Esophagus mucosa (tissue), 1 donor: ENCODE results near the gene ATP7B. TPM values are rescaled to one million over a fixed set of nuclear protein-coding genes. Genes with fewer than 3 reads are reported as not detected.
A peak's percentile ranks its signal among the peaks of the same experiment; 100 is the strongest.
"Not testable (repeated sequence)": the region's sequence is repeated elsewhere in the genome, so short reads cannot be mapped to it uniquely, and the experiment has no call there.

ENCODE experiments used
- ATAC-seq: fragments of 200-7000 bp; cut with Tn5 transposase; one replicate; pipeline ENCODE4 v1.9.1; 2020
- total RNA-seq: library from RNA; stranded (reverse); gene quantifications from one replicate; pipeline ENCODE4 v1.2.4, GENCODE V29; 2023
- donor health status: DM: yes; HTN: yes; CAD: no.

ATP7B gene
- total RNA-seq, 1 donor from 2014 or later: 0.92 TPM

DNA sequence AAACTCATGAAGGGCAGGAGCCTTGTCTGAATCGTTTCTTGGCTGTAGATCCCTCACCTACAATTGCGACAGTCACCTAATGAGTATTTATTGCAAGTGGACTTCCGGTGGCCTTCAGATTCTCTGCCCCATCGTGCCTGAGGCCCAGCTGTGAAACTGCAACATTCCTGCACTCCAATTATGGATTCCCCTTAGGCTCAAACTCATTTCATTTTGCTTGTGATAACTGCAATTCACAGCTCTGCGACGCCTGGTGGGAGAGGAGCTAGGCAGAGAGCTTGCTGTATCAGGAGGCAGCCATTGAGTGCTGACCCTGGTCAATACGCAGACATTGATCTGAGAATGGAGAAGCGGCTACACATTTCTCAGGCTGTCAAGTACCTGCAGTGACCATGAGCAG lies 90.5 kb downstream of the ATP7B start:
- no peak for ATAC-seq

- ATAC-seq: no peak
These were observed 91.0 kb downstream of the ATP7B start for GRCh38 chr13:51920267-51920666.

- no peak for ATAC-seq
These were observed 91.7 kb downstream of the ATP7B start for GRCh38 chr13:51919531-51919930.

DNA sequence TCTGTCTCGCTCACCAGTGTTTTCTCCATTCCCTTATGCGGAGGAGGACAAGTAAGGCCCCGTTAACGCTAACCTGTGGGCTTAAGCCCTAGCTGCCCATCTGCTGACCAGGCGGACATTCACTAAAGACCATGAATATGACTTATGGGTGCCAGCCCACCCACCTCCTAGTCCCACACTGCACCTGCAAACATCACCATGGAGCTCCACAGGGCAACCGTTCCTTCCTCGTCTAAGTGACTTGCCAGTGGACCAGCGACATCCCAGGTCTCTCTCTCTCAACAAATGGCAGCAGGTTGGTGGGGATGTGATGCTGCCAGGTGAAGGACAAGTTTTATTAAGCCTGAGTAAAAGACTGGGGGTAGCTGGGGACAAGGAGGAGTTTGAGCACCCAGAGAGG lies 94.3 kb downstream of the ATP7B start:
- no peak for ATAC-seq

DNA sequence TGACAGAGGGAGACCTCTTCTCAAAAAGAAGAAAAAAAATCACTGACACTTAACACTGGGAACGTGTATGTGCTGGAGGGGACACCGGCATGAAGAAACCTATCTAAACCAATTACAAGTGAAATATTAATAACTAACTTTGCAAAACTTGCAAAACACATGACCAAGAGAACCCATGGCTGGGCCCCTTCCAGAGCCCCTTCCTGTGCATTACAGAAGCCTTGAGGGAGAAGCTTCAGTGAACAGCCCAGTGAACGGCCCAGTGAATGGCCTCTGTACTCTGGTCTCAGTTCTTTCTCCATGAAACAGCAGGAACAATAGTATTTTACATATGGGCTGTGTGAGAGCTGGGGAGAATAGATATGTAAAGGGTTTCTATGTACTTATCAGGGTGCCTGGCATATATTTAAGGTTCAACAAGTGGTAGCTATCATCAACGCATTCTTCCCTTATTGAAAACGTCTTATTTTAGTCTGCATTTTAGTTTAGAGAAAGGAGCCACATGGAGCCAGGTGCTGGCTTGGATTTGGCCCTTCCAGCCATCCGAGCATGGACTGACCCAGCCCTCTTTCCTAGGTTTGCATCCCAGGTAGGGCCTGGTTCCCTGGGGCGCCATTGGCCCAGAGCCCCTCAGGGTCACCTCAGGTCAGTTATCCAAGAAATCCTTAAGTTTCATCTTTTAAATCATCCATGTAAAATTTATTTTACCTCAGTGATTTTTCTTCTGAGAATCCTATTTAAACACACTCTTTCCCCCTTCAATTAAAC lies 95.0 kb downstream of the ATP7B start:
- ATAC-seq: no peak

DNA sequence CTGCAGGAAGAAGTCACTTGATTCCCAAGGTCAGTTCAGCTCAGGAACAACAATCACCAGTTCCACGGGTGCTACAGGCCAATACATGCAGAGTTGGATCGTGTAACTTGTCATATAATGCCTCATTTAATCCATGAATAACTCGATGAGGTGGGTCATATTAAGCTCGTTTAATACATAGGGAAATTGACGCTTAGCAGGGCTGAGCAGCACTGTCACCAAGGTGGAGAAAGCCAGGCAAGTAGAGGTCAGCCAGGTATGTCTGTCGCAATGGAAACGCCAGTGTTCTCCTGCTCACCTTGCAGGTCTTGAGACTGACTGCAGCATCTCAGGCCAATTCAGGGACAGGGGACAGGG lies 97.1 kb downstream of the ATP7B start:
- ATAC-seq: peak; percentile 92

DNA sequence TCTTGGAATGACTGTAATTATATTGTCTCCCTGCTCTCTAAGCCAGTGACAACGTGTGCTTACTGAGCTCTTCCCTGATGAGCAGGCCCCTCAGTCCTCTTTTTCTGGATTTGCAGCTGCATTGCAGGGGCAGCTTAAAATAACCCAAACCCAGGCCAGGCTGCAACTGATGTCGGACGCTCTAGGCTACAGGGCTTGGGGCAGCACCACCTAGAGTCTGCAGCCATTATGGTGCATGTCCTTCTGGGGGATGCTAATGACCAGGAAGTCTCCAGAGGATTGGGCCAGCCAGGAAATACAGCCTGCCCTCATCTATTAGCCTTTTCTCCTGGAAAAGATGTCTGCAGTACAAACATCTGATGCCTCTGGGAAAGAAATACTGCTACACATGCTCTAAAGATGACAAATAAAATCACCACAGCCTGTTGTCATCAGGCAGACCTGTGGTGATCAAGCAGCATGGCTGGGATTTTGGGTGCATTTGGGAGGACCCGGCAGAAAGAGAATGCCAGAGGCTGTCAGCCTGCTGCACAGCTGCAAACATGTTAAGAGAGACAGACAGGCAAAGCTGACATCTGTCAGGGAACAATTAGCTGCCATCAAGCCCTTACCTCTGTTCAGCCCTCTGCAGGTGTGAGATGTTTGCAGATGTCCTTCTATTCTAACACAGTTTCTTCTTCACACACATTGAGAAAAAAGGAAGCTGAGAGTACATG lies 97.7 kb downstream of the ATP7B start:
- no peak for ATAC-seq

DNA sequence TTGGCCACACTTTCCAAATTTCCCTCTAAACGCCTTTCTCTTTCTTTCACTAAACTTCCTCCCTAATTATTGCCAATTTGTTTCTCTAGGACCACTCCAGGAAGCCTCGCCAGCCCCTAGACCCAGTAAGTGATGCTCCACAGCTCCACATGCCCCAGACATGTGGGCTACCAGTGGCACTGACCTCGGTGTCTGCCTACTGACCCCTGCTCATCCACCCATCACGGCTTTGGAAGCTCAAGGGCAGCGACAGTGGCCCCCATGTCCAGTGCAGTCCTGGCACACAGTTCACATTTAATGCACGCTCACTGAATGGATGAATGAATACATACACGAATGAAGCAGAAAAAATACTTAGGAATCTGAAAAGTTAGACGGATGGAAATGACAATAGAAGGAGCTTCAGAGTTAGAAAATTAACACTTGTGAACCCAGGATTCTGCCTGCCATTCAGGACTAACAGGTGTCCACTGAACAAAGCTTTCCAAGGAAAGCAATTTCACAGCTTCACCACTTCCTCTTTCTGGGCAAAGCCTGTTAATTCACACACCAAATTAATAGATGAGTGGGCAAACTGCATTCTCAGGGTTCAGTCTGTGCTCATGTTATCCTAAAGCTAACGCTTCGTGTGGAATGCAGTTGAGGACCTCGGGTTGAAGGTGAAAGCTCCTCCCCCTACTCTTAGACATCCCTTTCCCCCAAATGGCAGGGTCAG lies 98.6 kb downstream of the ATP7B start:
- ATAC-seq: no peak

DNA sequence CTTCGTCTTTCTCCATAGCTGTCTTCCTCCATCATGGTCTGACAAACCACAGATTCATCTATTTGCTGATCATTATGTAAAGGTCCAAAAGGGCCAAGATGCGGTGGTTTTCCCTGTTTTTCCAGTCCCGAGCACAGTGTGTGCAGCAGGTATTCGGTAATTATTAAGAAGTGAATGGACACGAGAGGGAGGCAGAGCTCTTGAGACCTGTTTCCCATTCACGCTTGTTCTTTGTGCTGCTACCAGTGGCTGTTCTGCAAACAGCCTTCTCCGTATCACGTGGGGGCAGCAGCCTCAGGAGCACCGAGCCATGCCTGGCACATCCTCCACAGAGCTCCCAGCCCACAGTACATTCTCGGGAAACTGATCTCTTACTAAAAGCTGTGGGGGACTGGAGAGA lies 99.2 kb downstream of the ATP7B start:
- ATAC-seq: peak; percentile 75

DNA sequence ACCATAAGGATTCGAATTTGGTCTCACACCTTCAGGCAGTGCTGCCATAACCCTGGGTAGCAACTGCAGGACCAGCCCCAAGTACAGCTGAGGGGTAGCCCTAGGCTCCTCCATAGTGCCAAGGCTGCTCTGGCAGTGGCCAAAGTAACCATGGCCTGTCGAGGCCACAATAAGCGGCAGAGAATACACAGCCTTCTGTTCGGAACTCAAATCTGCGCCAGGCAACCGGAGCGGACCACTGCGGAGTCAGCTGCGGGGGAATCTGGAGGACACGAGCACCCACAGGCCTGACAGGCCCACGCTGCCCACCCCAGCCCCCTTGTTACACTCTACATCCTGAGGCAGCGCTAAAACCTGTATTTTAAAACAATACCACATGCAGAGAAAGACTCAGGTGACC lies 100.7 kb downstream of the ATP7B start:
- no peak for ATAC-seq

GRCh38 chr13:51909265-51909664 lies 102.0 kb downstream of the ATP7B start:
- not testable (repeated sequence) for ATAC-seq

- no peak for ATAC-seq
These were observed 104.1 kb downstream of the ATP7B start for GRCh38 chr13:51907040-51907732.

- no peak for ATAC-seq
These were observed 104.7 kb downstream of the ATP7B start for GRCh38 chr13:51906581-51906980.

- ATAC-seq: peak; percentile 55
These were observed 105.5 kb downstream of the ATP7B start for GRCh38 chr13:51905787-51906186.

GRCh38 chr13:51902776-51903175 lies 108.5 kb downstream of the ATP7B start:
- ATAC-seq: no peak

DNA sequence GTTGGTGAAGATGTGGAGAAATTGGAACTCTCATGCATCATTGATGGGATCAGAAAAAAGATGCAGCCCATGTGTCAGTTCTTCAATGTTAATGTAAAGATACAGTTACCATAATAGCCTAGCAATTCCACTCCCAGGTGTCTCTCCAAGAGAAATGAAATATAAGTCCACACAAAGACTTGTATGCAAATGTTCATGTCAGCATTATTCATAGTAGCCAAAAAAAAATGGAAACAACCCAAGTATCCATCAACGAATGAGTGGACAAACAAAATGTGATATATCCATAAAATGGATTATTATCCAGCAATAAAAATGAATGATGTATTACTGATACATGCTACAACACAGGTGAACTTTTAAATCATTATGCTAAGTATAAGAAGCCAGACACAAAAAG lies 110.8 kb downstream of the ATP7B start:
- no peak for ATAC-seq

DNA sequence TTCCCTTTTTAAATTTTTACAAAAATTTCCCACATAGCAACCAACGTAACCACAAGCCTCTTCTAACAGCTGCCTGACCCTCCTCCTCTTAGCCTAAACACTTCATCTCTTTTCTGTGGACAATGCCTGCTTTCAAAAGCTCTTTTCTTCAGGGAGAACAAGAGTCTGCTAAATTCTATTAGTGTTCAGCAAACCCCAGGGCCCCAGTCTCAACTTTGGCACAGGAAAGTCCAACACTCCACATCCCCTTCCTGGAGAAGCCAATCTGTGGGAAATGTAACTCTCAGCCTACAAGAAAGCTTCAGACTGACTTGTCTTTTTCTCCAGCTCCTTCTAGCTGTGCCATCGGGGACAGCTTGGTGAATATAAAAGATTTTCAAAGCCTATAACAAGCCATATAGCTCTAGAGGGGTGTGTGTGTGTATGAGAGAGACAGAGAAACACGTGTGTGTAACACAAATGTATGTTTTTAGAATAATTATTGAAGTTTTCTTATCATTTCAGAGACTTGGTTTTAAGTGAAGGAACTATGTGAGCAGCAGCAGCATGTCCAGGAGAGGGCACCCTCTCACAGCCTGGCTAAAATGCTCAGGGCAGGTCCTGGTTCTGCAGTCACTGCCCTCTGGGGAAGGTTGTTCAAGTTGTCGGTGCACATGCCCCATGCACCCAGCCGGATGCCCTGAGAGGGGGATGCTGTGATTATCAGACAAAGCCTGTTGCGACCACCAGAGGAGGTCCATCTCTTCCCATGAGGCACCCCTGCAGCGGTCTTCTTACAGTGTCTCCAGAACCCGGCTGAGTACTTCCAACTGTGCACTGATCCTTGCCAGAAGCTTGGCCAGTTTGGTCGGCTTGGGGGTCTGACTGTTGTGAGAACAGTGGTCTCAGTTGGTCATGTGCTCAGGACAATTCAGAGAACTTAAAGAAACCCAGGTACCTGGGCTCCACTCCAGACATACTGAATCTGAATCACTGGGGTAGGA lies 115.1 kb downstream of the ATP7B start:
- peak; percentile 87 for ATAC-seq

DNA sequence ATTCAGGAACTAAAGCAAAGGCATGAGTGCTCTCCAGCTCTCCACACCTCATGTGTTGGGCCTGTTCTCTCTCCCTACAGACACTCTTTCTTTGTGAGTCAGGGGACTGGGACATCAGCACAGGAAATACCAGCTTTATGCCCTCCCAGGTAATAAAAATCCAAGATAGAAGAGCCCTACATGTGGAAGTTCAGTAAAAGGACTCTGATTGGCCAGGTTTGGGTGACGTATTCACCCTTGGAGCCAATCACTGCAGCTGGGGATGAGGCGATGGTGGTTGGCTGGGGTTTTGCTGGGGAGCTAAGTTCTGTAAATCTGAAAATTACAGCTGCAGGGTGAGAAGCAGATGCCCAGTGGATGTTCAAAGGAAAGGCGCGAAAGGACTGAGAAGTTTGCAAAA lies 117.0 kb downstream of the ATP7B start:
- no peak for ATAC-seq

GRCh38 chr13:51892657-51893056 lies 118.6 kb downstream of the ATP7B start:
- no peak for ATAC-seq

DNA sequence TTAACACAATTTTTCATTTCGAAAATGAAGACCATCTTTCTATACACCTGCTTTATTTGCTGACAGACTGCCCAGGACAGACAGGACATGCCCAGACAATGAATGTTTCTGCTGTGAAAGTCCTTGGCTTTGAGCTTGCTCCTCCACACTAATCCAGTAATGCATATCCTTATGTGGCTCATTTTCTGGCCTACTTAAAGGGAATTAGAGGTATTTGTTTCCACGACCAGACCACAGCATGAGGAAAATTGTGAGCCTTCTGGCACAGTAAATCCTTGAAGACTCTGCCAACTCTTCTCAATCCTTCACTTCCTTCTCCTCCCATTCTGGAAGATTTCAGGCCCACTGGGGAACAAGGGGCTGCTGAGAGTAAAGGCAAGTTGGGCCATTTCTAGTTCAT lies 123.8 kb downstream of the ATP7B start:
- peak; percentile 59 for ATAC-seq

DNA sequence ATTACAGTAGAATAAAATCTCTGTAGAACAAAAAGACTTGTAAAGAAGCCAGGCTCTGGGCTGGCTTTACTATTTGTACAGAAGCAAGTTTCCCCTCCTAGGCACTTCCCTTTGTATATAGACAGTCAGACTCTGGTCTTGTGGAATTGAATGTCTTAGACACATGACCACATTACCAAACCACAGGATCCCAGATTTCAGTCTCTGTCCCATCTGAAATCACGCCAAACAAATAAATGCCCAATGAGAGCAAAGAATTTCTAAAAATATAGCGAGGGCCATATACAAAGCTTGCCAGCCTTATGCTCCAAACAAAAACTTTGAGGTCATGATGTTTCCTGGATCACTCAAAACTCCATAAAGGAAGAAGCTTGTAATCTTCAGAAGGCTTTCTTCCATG lies 125.6 kb downstream of the ATP7B start:
- no peak for ATAC-seq

DNA sequence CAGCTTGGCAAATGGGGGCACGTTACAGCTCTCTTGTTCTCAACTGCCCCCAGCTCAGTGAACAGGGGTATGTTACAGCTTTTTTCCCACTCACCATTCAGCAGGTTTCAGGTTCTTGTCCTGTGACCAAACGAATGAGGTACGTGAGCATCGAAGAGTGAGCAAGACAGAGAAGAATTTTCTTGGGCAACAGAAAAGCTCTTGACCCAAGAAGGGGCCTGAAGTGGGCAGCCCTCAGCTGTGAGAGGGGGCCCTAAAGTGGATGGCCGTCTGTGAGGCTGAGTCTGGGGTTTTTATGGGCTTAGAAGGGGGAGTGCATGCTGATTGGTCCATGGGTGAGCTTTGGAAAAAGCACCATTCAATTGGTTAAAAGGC lies 128.0 kb downstream of the ATP7B start:
- ATAC-seq: no peak
